ENCODE results near the gene DEPDC7.

DNA sequence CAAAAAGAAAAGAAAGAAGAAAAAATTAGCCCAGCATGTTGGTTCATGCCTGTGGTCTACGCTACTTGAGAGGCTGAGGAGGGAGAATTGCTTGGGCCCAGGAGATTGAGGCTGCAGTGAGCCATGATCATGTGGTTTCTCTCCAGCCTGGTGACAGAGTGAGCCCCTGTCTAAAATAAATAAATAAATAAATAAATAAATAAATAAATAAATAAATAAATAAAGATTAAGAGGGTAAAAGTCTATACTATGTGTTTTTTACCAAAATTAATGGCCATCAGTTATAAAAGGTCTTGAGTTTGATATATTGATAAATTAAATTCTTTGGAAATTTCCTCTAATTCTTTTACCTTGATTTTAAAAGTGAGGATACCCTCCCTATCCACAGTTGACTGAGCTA is 25.2 kb upstream of the DEPDC7 start:
- no peak for TF ChIP-seq POLR2AphosphoS5 (IDR thresholded peaks at IDR 0.05)
- TF ChIP-seq, protein P1, sequence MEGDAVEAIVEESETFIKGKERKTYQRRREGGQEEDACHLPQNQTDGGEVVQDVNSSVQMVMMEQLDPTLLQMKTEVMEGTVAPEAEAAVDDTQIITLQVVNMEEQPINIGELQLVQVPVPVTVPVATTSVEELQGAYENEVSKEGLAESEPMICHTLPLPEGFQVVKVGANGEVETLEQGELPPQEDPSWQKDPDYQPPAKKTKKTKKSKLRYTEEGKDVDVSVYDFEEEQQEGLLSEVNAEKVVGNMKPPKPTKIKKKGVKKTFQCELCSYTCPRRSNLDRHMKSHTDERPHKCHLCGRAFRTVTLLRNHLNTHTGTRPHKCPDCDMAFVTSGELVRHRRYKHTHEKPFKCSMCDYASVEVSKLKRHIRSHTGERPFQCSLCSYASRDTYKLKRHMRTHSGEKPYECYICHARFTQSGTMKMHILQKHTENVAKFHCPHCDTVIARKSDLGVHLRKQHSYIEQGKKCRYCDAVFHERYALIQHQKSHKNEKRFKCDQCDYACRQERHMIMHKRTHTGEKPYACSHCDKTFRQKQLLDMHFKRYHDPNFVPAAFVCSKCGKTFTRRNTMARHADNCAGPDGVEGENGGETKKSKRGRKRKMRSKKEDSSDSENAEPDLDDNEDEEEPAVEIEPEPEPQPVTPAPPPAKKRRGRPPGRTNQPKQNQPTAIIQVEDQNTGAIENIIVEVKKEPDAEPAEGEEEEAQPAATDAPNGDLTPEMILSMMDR (IDR thresholded peaks at IDR 0.05): no peak
- TF ChIP-seq POLR2A (IDR thresholded peaks at IDR 0.05): no peak
- no peak for TF ChIP-seq EP300 (IDR thresholded peaks at IDR 0.05)

All from upper lobe of left lung (tissue), 4 donors.